HS-27A (cell line): Measurements from ENCODE around the gene PPP1R3C.

Source experiments
- DNase-seq: peaks from one replicate; pipeline ENCODE4 v3.0.0-alpha.2; 2012; ENCODE audit warnings: low read depth, missing footprints

Gene PPP1R3C

GRCh38 chr10:91629715-91630549 is 2.9 kb downstream of the PPP1R3C start:
- no peak for DNase-seq

- no peak for DNase-seq
Measured at GRCh38 chr10:91628383-91628782, 4.5 kb downstream of the PPP1R3C start.

- DNase-seq: no peak
Measured at GRCh38 chr10:91627344-91628102, 5.3 kb downstream of the PPP1R3C start.

- no peak for DNase-seq
Measured at GRCh38 chr10:91626936-91627335, 5.9 kb downstream of the PPP1R3C start.

- no peak for DNase-seq
Measured at GRCh38 chr10:91624633-91625032, 8.2 kb downstream of the PPP1R3C start.

- DNase-seq: no peak
Measured at GRCh38 chr10:91622601-91623000, 10.3 kb downstream of the PPP1R3C start.

GRCh38 chr10:91621483-91622113 is 11.3 kb downstream of the PPP1R3C start:
- no peak for DNase-seq

GRCh38 chr10:91617072-91617609 is 15.7 kb downstream of the PPP1R3C start:
- no peak for DNase-seq

GRCh38 chr10:91616137-91616536 is 16.7 kb downstream of the PPP1R3C start:
- no peak for DNase-seq

GRCh38 chr10:91614225-91614624 is 18.6 kb downstream of the PPP1R3C start:
- no peak for DNase-seq

- peak; percentile 88 for DNase-seq
Measured at GRCh38 chr10:91613411-91614187, 19.3 kb downstream of the PPP1R3C start.

GRCh38 chr10:91610919-91611318 is 22.0 kb downstream of the PPP1R3C start:
- no peak for DNase-seq

- DNase-seq: no peak
Measured at GRCh38 chr10:91610444-91610843, 22.4 kb downstream of the PPP1R3C start.

- no peak for DNase-seq
Measured at GRCh38 chr10:91607646-91608403, 25.0 kb downstream of the PPP1R3C start.

GRCh38 chr10:91605968-91606367 is 26.9 kb downstream of the PPP1R3C start:
- DNase-seq: no peak

- no peak for DNase-seq
Measured at GRCh38 chr10:91604553-91605534, 28.0 kb downstream of the PPP1R3C start.

- DNase-seq: no peak
Measured at GRCh38 chr10:91603931-91604331, 28.9 kb downstream of the PPP1R3C start.

- no peak for DNase-seq
Measured at GRCh38 chr10:91602868-91603568, 29.9 kb downstream of the PPP1R3C start.

GRCh38 chr10:91602449-91602848 is 30.4 kb downstream of the PPP1R3C start:
- DNase-seq: no peak
